Cerebellar cortex (tissue), 1 donor: ENCODE data around the gene CYB561D2.

Experiments
- DNase-seq: peaks from one replicate; pipeline ENCODE4 v3.0.0-alpha.2; 2015; ENCODE audit warnings: low spot score

CYB561D2 gene

DNA sequence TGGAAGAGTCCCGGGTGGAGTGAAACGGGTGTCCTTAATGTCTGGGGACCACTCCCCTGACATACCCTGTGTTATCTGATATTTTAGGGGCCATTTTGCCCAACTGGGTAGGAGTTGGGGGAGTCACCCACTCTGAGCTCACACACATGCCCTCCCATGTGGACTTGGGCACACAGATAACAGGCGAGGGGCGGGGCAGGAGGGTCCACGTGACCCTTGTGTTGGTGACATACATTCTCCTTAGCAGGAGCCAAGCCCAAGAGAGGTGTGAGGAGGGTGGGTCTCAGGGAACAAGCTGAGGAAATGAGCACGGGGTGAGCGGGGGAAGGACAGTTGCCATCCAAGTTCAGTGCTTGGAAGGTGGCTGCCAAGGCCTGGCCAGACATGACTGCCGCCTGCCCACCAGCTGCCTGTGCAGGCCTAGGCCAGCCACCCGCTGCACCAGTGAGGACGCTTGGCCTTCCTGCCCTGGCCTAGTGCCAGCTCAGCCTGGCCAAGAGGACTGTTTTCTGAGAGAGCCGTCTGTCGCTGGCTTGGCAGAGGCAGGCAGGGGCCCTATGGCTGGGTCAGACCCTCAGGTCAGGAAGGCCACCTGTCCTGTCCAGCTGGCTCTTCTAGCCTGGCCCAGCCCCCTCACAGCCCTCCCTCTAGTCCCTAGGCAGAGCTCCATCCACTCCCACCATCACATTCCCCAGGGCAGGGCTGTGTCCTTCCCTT, 40.0 kb downstream of the CYB561D2 start:
- DNase-seq, result peak; percentile 95

DNA sequence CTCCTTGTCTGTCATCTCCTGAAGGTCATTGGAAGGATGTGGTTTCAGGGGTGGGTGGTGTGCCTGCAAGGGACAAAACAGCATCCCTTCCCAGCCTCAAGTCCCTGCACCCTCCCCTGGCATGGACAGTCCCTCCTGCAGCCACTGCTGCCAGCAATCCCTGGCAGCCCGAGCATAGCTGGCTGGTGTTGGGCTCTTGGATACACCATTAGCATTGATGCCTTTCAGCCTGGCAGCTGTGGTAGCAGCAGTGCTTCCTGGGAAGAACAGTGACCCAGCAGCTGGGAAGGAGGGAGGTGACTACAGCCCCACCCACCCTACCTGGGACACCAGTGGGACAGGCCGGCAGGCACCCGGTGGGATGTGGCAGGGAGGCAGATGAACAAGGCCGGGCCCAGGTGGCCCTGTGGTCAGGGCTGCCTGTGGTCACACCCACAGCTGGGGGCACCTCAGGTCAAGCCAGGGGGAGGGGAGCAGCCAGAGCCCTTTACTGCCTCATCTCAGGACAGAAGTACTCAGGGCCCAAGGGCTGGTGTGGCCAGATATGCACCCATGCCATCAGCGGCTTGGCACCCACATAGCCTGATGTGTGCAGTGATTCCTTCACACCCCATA, 41.5 kb downstream of the CYB561D2 start:
- no peak for DNase-seq

DNA sequence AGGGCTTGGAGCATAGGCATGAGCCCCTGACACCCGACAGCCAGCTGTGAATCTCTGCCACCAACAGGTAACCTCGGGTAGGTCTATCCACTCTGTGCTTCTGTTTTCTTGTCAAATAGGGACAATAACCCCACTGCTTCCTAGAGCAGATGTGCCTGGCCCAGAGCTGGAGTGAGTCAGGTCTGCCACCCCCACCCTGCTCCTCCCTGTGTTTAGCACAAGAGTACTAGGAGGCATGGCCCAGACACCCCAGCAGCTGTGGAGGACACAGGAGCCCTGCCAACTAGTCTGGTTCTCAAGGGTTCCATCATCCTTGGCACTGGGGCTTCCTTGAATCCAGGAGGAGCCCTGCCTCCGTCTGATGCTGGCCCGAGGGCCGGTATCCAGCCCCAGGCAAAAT, 42.4 kb downstream of the CYB561D2 start:
- DNase-seq, result no peak

DNA sequence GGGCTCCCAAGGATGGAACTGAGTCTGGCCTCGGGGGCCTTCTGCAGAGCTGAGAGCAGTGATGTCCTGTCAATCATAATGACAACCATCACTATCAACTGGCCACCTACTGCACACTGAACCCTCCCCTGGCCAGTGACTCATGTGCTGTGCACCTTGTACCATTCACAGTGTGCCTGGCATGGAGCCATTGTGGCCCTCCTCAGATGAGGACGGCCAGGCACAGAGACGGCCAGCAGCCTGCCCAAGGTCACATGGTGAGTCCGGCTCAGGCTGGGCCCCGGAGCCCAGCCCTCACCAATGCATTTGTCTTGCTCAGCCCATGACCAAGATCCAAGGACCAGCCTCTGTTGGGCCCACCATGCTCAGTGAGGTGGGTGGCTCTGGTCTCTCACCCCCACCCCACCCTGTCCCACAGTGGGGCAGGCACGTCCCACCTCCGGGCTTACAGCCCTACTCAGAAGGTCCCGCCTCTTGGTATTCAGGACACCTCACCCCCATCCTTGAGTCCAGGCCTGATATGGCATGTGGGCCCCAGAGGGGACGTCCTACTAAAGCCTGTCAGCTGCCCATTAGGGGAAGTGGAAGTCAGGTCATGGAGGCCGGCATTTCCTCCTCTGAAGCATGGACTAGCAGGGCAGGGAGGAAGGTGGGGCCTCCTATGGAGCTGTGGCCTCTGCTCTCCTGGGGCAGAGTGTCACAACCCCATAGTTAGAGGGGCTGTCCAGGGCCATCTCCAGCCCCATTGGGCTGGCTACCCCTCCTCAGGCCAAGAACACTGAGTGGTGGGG, 44.6 kb downstream of the CYB561D2 start:
- no peak for DNase-seq

DNA sequence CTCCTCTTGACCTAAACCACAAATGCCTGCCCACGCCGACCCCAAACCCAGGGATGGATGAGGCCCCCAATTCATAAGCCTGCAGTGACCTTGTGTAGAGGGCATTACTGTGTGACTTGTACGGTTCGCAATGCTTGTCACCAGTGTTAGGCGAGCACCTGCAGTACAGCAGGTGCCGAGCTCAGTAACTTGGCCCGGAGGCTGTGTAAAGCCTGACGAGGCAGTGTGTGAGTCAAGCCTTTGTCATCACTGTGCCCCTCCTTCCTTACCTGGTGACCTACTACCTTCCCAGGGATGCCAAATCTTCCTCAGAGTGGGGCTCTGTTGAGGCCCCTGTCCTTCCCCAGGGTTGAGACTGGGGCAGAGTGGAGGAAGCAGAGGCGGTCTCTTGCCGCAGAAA, 45.8 kb downstream of the CYB561D2 start:
- no peak for DNase-seq

DNA sequence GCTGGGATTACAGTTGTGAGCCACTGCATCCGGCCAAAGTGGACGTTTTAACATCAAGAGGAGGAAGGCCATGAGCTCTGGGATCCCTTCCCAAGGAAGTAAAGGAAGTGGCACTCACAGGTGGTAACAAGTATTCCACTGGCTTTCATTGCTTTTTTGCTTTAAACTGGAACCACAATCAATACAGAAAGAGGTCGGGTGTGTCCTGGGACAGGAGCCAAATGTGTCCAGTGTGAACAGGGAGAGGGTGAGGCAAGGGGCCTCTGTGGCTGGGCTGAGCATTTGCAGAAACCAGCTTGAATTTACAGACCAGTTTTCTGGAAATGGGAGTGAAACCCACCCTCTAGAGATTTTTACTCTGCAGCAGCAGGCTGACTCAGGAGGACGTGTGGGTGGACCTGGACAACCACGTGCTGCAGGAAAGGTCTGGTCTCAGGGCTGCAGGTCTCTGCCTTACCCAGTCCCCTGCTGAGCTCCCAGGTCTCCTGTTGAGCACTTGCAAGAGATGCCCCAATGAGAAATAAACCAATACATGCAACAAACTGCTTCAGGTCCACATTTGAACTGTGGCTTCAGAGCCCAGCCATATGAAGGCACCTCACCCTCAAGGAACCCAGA, 51.4 kb downstream of the CYB561D2 start:
- no peak for DNase-seq
